ENCODE measurements around the gene GTF2F2. TPM values are rescaled to one million over a fixed set of nuclear protein-coding genes. Genes with fewer than 3 reads are reported as not detected.

The GTF2F2 gene
- total RNA-seq, 1 experiment from 2014 or later, result 37.8 TPM

DNA sequence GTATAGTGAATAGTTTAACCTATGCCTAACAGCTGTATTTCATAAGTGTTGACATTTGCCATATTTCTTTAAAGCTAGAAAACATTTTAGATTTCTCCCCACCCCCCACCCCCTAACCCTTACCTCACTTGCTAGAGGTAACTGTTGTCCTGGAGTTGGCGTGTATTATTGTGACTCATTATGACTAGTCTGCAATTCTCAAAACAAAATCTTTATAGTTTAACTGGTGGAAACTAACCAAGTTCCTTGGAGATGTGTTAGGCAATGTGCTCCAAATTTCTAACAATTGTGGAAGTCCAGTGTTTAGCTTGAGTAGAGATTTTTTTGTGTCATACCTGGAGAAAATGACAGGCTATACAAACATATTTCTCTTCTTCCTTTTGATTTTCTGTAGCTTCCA lies 42.5 kb downstream of the GTF2F2 start:
- H3K27me3 ChIP-seq (replicated peaks; ENCODE audit: insufficient read depth, low read depth, low read length, poor library complexity), result no peaks in the 10 kb centered on the region
- H3K36me3 ChIP-seq (ENCODE audit: insufficient read depth, low read length, poor library complexity, severe bottlenecking), result no peaks in the 10 kb centered on the region
- ChIA-PET POLR2A (ENCODE audit: low non-redundant PET) (no interaction called here), CTCF (no interaction called here)
- no peak overlapping the region for H3K4me3 ChIP-seq (ENCODE audit: low read depth, low read length, poor library complexity, severe bottlenecking)
- no peak for DNase-seq (ENCODE audit: low spot score)
- no TSS peak for BruUV-seq (replicated peaks)
- H3K4me1 ChIP-seq (ENCODE audit: insufficient read depth, low read length, poor library complexity, severe bottlenecking), result no peaks in the 10 kb centered on the region
- TF ChIP-seq, protein P1, sequence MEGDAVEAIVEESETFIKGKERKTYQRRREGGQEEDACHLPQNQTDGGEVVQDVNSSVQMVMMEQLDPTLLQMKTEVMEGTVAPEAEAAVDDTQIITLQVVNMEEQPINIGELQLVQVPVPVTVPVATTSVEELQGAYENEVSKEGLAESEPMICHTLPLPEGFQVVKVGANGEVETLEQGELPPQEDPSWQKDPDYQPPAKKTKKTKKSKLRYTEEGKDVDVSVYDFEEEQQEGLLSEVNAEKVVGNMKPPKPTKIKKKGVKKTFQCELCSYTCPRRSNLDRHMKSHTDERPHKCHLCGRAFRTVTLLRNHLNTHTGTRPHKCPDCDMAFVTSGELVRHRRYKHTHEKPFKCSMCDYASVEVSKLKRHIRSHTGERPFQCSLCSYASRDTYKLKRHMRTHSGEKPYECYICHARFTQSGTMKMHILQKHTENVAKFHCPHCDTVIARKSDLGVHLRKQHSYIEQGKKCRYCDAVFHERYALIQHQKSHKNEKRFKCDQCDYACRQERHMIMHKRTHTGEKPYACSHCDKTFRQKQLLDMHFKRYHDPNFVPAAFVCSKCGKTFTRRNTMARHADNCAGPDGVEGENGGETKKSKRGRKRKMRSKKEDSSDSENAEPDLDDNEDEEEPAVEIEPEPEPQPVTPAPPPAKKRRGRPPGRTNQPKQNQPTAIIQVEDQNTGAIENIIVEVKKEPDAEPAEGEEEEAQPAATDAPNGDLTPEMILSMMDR (conservative IDR thresholded peaks at IDR 0.05; ENCODE audit: low read depth, low read length), result no peak
- no peak for TF ChIP-seq EZH2 (IDR thresholded peaks at IDR 0.05; ENCODE audit: borderline replicate concordance, low read depth, low read length, poor library complexity, severe bottlenecking)
- H3K9me3 ChIP-seq (ENCODE audit: low read depth, low read length, poor library complexity, severe bottlenecking), result no peaks in the 10 kb centered on the region
- intact Hi-C loops (cut with micrococcal nuclease; ENCODE audit: unreplicated experiment), result no loop called here
- H3K27ac ChIP-seq (ENCODE audit: low read depth, low read length, poor library complexity, severe bottlenecking), result no peak overlapping the region

DNA sequence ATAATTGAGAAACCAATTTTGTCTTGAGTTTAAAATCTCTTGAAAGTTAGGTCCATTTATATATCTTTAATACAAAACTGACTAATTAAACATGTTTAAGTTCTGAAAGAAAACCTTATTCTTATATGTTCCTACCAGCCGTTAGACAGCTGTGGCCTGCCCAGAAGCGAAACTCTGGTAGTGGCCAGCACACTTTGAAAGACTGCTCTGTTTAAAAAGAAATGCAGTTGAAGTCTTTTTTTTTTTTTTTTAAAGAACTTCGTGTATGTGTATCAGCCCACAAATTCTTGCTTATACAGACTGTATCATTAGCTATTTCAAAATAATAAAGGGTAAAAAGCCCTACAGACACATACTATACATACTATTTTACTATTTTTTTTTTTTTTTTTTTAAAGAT lies 46.5 kb downstream of the GTF2F2 start:
- Histone ChIP-seq H3K4me1 (ENCODE audit: insufficient read depth, low read length, poor library complexity, severe bottlenecking) (no peaks in the 10 kb centered on the region), H3K4me3 (ENCODE audit: low read depth, low read length, poor library complexity, severe bottlenecking) (no peak overlapping the region), H3K36me3 (ENCODE audit: insufficient read depth, low read length, poor library complexity, severe bottlenecking) (no peaks in the 10 kb centered on the region), H3K9me3 (ENCODE audit: low read depth, low read length, poor library complexity, severe bottlenecking) (no peaks in the 10 kb centered on the region), H3K27ac (ENCODE audit: low read depth, low read length, poor library complexity, severe bottlenecking) (no peak overlapping the region), H3K27me3 (replicated peaks; ENCODE audit: insufficient read depth, low read depth, low read length, poor library complexity) (no peaks in the 10 kb centered on the region)
- intact Hi-C loops (cut with micrococcal nuclease; ENCODE audit: unreplicated experiment), result no loop called here
- TF ChIP-seq, protein P1 (conservative IDR thresholded peaks at IDR 0.05; ENCODE audit: low read depth, low read length), result no peak
- TF ChIP-seq EZH2 (IDR thresholded peaks at IDR 0.05; ENCODE audit: borderline replicate concordance, low read depth, low read length, poor library complexity, severe bottlenecking), result no peak
- CTCF ChIA-PET, result no interaction called here
- BruUV-seq (replicated peaks), result no TSS peak
- no peak for DNase-seq (ENCODE audit: low spot score)
- POLR2A ChIA-PET (ENCODE audit: low non-redundant PET), result no interaction called here

DNA sequence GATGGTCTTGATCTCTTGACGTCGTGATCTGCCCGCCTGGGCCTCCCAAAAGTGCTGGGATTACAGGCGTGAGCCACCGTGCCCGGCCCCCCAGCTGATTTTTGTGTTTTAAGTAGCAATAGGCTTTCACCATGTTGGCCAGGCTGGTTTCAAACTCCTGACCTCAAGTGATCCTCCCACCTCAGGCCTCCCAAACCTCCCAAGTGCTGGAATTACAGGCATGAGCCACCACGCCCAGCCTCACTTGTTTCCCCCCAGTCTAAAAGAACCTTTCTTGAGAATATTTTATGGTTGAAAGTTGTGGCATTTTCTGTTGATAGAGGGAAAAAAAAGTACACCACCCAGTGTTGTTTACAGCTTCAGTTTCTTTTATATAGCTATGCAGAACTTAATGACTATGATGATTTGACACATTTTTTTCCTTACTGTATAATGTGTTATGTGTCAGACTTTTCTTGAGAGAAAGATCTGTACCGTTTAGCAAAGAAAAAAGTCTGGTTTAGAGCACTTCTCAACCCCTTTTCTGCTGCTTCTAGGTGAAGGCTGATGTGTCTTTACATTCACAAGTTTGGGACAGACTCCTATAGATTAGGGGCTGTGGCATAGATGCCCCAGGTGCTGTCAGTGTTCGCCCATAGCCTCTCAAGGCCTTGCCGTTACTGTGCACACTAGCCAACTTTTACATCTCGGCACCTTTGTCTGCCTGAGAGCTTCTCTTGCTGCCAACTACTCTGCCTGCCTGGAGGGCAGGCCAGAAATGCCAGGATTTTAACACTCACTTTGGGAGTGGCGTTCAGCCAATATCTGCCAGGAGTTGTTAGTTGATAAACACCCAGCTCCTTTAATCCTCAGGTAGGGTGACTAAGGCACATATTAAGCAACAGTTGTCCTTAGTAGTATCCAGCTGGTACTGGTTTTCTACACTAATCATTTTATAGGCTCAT lies 47.6 kb downstream of the GTF2F2 start:
- POLR2A ChIA-PET (ENCODE audit: low non-redundant PET), result no interaction called here
- CTCF ChIA-PET, result interaction anchor here (0.5 kb wide), 2 partner anchors 68 to 121 kb away, joined by 3 to 6 read pairs; no protein-coding TSS in a partner anchor
- Histone ChIP-seq H3K4me3 (ENCODE audit: low read depth, low read length, poor library complexity, severe bottlenecking) (no peak overlapping the region), H3K27me3 (replicated peaks; ENCODE audit: insufficient read depth, low read depth, low read length, poor library complexity) (no peaks in the 10 kb centered on the region), H3K36me3 (ENCODE audit: insufficient read depth, low read length, poor library complexity, severe bottlenecking) (no peaks in the 10 kb centered on the region), H3K9me3 (ENCODE audit: low read depth, low read length, poor library complexity, severe bottlenecking) (no peaks in the 10 kb centered on the region), H3K27ac (ENCODE audit: low read depth, low read length, poor library complexity, severe bottlenecking) (no peak overlapping the region), H3K4me1 (ENCODE audit: insufficient read depth, low read length, poor library complexity, severe bottlenecking) (no peaks in the 10 kb centered on the region)
- intact Hi-C loops (cut with micrococcal nuclease; ENCODE audit: unreplicated experiment), result no loop called here
- DNase-seq (ENCODE audit: low spot score), result no peak
- BruUV-seq (replicated peaks), result no TSS peak
- no peak for TF ChIP-seq EZH2 (IDR thresholded peaks at IDR 0.05; ENCODE audit: borderline replicate concordance, low read depth, low read length, poor library complexity, severe bottlenecking)
- TF ChIP-seq, protein P1 (conservative IDR thresholded peaks at IDR 0.05; ENCODE audit: low read depth, low read length), result no peak
